ENCODE results near the gene AP5S1. TPM values are rescaled to one million over a fixed set of nuclear protein-coding genes. Genes with fewer than 3 reads are reported as not detected.
"Not testable (repeated sequence)": the region's sequence is repeated elsewhere in the genome, so short reads cannot be mapped to it uniquely, and the experiment has no call there.

AP5S1 gene
- total RNA-seq, 1 experiment from 2014 or later = 2.8 TPM

DNA sequence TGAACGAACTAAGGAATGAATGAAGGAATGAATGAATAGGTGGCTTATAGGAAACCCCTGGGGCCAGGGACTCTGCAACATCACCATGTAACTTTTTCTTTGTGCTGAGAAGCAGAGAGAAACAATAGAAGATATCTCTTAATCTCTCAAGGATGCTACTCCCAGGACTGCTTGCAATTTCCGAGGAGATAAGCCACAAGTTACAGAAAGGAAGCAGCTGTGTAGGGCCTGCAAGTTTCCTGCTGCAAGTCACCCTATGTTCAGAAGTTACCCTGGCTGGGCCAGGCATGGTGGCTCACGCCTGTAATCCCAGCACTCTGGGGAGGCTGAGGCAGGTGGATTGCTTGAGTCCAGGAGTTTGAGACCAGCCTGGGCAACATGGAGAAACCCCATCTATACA is 19.0 kb downstream of the AP5S1 start:
- Mint-ChIP-seq H3K4me3 (no peak overlapping the region), H3K36me3 (no peaks in the 10 kb centered on the region), H3K27ac (no peak overlapping the region), H3K9me3 (no peaks in the 10 kb centered on the region), H3K27me3 (ENCODE audit: low read depth) (no peaks in the 10 kb centered on the region), H3K4me1 (peaks cover 3% of the 10 kb centered on the region; the same call in 1 of the 2 replicates)
- ChIA-PET POLR2A (no interaction called here), CTCF (interaction anchor here (0.8 kb wide), 1 partner anchor 53 kb away, joined by 3 read pairs; the partner anchor contains the start of gene CENPB)
- no peak for TF ChIP-seq PRRX2 (CRISPR knock-in tag; IDR thresholded peaks at IDR 0.05)
- TF ChIP-seq, protein P1, sequence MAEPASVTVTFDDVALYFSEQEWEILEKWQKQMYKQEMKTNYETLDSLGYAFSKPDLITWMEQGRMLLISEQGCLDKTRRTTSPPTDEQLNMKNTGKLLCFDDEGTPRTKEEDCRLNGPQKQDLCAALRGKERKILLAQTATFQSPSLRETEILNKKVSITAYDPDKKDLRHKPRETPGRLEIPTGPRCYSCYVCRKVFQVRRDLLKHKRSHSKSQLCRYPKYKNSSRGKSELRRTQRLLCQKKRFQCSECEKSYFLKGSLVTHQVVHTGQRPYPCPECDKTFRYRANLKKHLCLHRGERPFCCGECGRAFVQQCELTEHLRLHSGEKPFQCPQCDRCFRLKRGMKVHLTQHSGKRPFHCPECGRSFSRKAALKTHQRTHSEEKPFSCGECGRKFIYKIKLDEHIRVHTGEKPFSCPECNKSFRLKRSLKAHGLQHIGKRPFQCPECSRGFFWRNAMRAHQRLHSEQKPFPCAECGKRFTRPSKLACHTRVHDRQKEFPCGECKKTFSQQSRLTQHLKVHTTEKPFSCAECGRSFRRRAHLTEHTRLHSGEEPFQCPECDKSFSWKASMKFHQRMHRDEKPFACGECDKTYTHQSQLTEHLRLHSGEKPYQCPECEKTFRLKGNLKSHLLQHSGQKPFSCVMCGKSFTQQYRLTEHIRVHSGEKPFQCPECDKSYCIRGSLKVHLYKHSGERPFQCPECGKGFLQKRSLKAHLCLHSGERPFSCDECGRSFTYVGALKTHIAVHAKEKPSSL (CRISPR knock-in tag; conservative IDR thresholded peaks at IDR 0.05) = no peak
- TF ChIP-seq, protein P2, sequence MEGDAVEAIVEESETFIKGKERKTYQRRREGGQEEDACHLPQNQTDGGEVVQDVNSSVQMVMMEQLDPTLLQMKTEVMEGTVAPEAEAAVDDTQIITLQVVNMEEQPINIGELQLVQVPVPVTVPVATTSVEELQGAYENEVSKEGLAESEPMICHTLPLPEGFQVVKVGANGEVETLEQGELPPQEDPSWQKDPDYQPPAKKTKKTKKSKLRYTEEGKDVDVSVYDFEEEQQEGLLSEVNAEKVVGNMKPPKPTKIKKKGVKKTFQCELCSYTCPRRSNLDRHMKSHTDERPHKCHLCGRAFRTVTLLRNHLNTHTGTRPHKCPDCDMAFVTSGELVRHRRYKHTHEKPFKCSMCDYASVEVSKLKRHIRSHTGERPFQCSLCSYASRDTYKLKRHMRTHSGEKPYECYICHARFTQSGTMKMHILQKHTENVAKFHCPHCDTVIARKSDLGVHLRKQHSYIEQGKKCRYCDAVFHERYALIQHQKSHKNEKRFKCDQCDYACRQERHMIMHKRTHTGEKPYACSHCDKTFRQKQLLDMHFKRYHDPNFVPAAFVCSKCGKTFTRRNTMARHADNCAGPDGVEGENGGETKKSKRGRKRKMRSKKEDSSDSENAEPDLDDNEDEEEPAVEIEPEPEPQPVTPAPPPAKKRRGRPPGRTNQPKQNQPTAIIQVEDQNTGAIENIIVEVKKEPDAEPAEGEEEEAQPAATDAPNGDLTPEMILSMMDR (IDR thresholded peaks at IDR 0.05) = no peak
- TF ChIP-seq, protein P3, sequence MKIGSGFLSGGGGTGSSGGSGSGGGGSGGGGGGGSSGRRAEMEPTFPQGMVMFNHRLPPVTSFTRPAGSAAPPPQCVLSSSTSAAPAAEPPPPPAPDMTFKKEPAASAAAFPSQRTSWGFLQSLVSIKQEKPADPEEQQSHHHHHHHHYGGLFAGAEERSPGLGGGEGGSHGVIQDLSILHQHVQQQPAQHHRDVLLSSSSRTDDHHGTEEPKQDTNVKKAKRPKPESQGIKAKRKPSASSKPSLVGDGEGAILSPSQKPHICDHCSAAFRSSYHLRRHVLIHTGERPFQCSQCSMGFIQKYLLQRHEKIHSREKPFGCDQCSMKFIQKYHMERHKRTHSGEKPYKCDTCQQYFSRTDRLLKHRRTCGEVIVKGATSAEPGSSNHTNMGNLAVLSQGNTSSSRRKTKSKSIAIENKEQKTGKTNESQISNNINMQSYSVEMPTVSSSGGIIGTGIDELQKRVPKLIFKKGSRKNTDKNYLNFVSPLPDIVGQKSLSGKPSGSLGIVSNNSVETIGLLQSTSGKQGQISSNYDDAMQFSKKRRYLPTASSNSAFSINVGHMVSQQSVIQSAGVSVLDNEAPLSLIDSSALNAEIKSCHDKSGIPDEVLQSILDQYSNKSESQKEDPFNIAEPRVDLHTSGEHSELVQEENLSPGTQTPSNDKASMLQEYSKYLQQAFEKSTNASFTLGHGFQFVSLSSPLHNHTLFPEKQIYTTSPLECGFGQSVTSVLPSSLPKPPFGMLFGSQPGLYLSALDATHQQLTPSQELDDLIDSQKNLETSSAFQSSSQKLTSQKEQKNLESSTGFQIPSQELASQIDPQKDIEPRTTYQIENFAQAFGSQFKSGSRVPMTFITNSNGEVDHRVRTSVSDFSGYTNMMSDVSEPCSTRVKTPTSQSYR (CRISPR knock-in tag; IDR thresholded peaks at IDR 0.05) = no peak
- TF ChIP-seq, protein P4, sequence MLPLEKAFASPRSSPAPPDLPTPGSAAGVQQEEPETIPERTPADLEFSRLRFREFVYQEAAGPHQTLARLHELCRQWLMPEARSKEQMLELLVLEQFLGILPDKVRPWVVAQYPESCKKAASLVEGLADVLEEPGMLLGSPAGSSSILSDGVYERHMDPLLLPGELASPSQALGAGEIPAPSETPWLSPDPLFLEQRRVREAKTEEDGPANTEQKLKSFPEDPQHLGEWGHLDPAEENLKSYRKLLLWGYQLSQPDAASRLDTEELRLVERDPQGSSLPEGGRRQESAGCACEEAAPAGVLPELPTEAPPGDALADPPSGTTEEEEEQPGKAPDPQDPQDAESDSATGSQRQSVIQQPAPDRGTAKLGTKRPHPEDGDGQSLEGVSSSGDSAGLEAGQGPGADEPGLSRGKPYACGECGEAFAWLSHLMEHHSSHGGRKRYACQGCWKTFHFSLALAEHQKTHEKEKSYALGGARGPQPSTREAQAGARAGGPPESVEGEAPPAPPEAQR (CRISPR knock-in tag; IDR thresholded peaks at IDR 0.05) = no peak
- no peak for TF ChIP-seq ZNF671 (CRISPR knock-in tag; IDR thresholded peaks at IDR 0.05)
- no peak for TF ChIP-seq ZNF263 (CRISPR knock-in tag; IDR thresholded peaks at IDR 0.05; ENCODE audit: low read depth)
- TF ChIP-seq, protein P5, sequence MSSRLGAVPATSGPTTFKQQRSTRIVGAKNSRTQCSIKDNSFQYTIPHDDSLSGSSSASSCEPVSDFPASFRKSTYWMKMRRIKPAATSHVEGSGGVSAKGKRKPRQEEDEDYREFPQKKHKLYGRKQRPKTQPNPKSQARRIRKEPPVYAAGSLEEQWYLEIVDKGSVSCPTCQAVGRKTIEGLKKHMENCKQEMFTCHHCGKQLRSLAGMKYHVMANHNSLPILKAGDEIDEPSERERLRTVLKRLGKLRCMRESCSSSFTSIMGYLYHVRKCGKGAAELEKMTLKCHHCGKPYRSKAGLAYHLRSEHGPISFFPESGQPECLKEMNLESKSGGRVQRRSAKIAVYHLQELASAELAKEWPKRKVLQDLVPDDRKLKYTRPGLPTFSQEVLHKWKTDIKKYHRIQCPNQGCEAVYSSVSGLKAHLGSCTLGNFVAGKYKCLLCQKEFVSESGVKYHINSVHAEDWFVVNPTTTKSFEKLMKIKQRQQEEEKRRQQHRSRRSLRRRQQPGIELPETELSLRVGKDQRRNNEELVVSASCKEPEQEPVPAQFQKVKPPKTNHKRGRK (CRISPR knock-in tag; IDR thresholded peaks at IDR 0.05; ENCODE audit: borderline replicate concordance) = no peak
- no peak for TF ChIP-seq ZNF232 (CRISPR knock-in tag; IDR thresholded peaks at IDR 0.05)
- no peak for TF ChIP-seq SMAD3 (CRISPR knock-in tag; IDR thresholded peaks at IDR 0.05; ENCODE audit: borderline replicate concordance)
- DNase-seq (ENCODE audit: low spot score) (no peak), ATAC-seq (no peak)

DNA sequence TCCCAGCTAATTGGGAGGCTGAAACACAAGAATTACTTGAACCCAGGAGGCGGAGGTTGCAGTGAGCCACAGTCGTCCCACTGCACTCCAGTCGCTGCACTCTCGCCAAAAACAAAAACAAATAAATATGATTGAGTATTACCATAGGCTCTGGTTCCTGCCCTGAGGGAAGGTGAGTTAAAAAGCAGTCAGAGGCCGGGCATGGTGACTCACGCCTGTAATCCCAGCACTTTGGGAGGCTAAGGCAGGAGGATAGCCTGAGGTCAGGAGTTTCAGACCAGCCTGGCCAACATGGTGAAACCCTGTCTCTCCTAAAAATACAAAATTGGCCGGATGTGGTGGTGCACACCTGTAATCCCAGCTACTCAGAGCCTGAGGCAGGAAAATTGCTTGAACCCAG is 19.9 kb downstream of the AP5S1 start:
- POLR2A ChIA-PET, H3K9me3 Mint-ChIP-seq: not testable (repeated sequence)

DNA sequence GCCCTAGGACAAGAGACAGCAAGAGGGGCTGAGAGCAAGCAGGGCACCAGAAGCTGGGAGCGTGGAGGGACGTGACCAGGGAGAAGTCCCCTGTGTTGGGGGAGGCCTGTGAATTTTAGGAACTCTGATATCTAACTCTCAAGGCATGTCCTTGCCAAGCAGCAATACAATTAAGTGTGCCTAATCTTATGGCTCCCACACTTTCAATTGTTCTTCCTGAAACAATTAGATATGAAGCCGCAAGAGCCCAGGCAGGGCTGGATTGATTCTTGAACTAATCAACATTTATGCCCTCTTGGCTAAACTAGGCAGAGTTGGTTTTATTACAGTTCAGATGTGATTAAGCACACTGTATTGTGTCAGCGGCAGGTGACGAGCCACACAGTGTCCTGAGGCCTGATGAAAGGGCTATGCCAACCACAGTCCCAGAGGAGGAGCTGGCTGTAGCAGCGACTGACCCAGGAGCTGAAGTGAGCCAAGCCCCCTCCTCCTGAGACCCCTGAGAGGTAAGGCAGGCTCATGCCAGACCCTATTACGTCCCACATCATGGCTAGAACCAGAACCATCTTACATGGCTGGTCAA is 22.1 kb downstream of the AP5S1 start:
- no peaks in the 10 kb centered on the region for H3K36me3 Mint-ChIP-seq
- CTCF ChIA-PET = interaction anchor here (0.7 to 2.8 kb wide), 3 partner anchors 24 to 1574 kb away, joined by 3 to 7 read pairs (median 3); partner anchors contain the start of gene CENPB
- H3K4me3 Mint-ChIP-seq = no peak overlapping the region
- H3K27ac Mint-ChIP-seq = no peak overlapping the region
- POLR2A ChIA-PET = interaction anchor here (0.7 kb wide), 1 partner anchor 9 kb away, joined by 3 read pairs; no protein-coding TSS in a partner anchor
- peaks cover 6% of the 10 kb centered on the region for H3K4me1 Mint-ChIP-seq
- ATAC-seq (no peak), DNase-seq (ENCODE audit: low spot score) (no peak)
- H3K27me3 Mint-ChIP-seq (ENCODE audit: low read depth) = no peaks in the 10 kb centered on the region
- H3K9me3 Mint-ChIP-seq = no peaks in the 10 kb centered on the region
- no peak for TF ChIP-seq ZNF671 (CRISPR knock-in tag; IDR thresholded peaks at IDR 0.05)
- TF ChIP-seq, protein P6, sequence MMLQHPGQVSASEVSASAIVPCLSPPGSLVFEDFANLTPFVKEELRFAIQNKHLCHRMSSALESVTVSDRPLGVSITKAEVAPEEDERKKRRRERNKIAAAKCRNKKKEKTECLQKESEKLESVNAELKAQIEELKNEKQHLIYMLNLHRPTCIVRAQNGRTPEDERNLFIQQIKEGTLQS (CRISPR knock-in tag; conservative IDR thresholded peaks at IDR 0.05) = no peak
- TF ChIP-seq, protein P7, sequence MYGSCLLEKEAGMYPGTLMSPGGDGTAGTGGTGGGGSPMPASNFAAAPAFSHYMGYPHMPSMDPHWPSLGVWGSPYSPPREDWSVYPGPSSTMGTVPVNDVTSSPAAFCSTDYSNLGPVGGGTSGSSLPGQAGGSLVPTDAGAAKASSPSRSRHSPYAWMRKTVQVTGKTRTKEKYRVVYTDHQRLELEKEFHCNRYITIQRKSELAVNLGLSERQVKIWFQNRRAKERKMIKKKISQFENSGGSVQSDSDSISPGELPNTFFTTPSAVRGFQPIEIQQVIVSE (CRISPR knock-in tag; IDR thresholded peaks at IDR 0.05; ENCODE audit: borderline replicate concordance) = no peak
- TF ChIP-seq JUN (CRISPR knock-in tag; IDR thresholded peaks at IDR 0.05) = no peak
- TF ChIP-seq, protein P2 (IDR thresholded peaks at IDR 0.05) = no peak

More for the DNA sequence above, 19.9 kb downstream of the AP5S1 start:
- not testable (repeated sequence) for H3K4me3 Mint-ChIP-seq; H3K27me3 Mint-ChIP-seq (ENCODE audit: low read depth); H3K4me1 Mint-ChIP-seq; H3K36me3 Mint-ChIP-seq; H3K27ac Mint-ChIP-seq; ATAC-seq; DNase-seq (ENCODE audit: low spot score)
- CTCF ChIA-PET = interaction anchor here (1.7 kb wide), 1 partner anchor 19 kb away, joined by 5 read pairs; the partner anchor contains the start of gene AP5S1

All from WTC11 (cell line).